HG02588 (cell line): ENCODE results near the gene APPL2.

ENCODE experiments used
- ATAC-seq: cut with Tn5 transposase; IDR thresholded peaks from one replicate; pipeline ENCODE4 v1.9.1; 2021; ENCODE audit warnings: mild to moderate bottlenecking, moderate library complexity; ENCODE audit not compliant: unreplicated experiment

Gene APPL2

DNA sequence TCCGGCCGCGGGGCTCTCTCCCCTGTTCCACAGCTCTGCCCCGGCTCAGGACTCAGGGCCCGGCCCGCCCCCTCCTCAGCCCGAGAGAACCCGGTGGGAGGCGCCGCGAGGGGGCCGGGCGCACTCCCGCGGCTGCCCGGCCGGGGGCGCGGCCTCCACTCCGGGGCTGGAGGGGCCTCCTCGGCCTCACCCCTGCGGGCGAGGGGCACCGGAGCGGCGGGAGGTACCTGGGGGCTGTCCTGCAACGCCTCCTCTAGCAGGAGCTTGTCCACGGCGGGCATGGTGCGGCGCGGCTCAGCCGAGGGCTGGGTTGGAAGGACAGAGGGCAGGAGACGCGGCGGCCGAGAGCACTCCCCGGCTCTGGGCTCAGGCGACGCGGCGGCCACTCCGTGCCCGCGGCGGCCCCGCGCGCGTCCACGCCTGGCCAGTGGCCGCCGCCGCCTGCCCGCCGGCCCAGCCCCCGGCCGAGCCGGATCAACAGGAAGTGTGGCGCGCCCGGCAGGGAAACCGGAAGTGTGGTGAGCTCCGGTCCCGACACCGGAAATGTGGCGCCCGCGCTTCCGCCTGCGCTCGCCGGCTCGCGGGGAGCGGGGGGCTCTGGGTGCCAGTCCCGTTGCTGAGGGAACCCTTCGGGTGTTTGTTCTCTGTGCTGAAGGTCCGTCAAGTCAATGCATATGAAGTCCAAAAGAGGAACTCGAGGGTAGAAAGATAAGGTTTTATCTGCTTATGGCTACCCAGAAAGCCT lies at the start of gene APPL2:
Gene APPL2 (minus strand): TSS at position 443 of the 745 bp plus-strand sequence. CDS start 162 bp downstream, at position 281.
- ATAC-seq = peak; percentile 84

DNA sequence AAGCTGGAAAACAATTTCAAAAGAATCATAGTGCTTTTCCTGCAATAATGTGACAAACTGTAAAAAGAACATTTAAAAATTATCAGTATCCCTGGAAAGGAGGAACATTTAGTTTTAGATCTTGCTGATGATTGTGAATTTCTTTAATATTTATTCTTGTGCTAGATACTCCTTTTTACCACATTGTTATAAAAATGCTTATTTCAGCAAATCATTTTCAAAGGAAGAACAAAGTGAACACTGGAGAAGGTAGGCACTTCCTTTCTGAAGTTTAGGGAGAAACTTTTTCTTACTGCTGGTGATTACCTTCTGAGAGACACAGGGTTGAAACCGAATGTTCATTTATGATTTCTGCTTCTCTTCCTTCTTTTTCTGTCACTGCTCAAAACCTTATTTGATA lies 49.4 kb upstream of the APPL2 start:
- no peak for ATAC-seq

- ATAC-seq = no peak
Observed at GRCh38 chr12:105281694-105282049, 45.7 kb upstream of the APPL2 start.

DNA sequence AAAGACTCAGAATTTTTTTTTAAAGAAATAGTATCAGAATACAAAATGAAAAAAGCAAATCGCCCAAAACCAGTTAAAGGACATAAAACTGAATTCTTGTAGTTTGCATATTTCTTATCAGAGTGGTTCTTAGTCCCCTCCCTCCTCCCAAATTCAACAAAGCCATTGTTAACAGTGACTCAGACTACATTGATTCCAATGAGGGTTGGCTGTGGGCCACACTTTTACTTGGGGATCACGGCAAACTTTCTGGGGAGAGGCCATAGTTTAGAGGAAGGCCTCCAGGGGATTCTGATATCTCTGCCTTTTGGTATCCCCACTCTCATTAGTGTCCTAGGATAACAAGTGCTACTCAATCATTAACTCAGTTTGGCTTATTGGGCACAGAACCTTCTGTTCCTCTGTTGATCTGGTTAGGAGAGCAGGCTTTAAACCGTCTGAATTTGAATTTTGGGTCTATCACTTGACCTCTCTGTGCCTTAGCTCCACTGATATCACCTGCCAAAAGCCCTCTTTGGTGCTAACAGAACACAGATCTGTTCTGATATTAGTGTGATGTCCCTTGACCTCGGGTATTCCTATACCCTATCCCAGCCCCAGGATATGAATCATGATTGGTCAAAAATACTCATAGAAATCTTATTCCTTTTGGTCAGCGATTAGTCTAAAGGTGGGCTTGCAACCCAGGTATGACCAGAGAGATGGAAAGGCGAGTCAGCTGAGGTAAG lies 45.2 kb upstream of the APPL2 start:
- ATAC-seq = no peak

GRCh38 chr12:105279460-105280056 lies 43.6 kb upstream of the APPL2 start:
- ATAC-seq = no peak

GRCh38 chr12:105278043-105278697 lies 42.2 kb upstream of the APPL2 start:
- ATAC-seq = no peak

DNA sequence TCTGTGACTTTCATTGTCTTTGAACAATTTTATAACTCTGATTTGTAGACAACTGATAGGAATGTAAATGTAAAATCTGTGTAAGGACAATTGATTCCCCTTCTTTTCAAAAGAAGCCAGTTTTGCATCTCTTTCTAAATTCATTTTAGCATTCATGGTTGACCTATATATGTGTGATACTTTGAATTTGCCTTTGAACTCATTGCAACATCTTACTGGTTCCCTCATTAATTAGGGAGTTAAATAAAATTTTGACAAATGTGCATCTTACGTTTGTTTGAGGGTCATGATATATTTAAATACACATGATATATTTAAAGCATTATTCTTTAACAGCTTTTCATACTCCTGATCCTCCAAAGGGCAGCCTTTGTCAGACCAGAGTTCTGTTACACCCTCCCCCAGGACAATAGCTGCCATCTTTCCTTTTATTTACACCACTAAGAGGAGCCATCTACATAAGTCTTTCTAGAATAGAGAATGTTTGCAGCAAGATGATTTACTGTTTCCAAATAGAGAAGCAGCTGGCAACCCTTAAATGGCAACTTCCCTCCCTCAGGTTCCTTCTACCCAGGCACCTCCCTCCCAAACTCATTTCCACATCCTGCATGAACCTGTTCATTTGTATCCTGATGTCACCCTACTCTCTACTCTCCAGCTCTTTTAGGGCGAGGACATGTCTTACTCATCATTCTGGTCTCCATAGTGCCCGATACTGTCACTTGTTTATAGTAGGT lies 40.2 kb upstream of the APPL2 start:
- no peak for ATAC-seq

DNA sequence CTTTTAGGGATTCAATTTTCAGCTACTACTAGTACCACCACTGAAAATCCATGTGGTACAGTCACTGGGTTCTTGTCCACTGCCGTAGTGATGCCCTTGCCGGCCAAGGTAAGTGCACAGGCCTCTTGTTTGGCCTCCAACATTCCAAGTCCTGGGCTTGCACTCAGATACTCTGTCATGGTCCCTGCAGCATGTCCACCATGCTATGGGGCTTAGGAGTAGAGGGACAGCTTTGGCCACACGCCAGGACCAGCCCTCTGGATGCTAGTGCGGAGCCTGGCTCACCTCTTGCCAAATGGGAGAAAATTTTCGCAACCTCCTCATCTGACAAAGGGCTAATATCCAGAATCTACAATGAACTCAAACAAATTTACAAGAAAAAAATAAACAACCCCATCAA lies 38.6 kb upstream of the APPL2 start:
- no peak for ATAC-seq

GRCh38 chr12:105273601-105274000 lies 37.6 kb upstream of the APPL2 start:
- no peak for ATAC-seq

- ATAC-seq = no peak
Observed at GRCh38 chr12:105272814-105273416, 36.9 kb upstream of the APPL2 start.

GRCh38 chr12:105272152-105272551 lies 36.2 kb upstream of the APPL2 start:
- no peak for ATAC-seq

GRCh38 chr12:105271364-105271763 lies 35.4 kb upstream of the APPL2 start:
- ATAC-seq = no peak

- no peak for ATAC-seq
Observed at GRCh38 chr12:105270671-105271255, 34.8 kb upstream of the APPL2 start.

DNA sequence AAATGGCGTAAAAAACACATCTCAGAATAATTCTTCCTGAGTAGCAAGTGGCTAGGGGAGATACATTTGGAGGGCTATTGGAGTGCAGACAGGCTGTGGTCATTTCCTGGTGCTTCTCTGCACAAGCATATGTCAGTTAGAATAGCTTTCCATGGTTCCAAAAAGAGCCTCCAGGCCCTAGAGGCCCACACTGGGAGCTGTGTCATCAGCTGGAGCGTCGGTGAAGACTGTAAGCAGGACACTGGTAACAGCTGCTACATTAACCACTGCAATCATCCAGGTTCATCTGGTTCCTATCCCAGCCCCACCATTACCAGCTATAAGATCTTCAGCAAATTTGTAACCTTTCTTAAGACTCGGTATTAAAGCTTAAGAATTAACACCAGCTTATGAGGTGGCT lies 31.7 kb upstream of the APPL2 start:
- ATAC-seq = no peak

GRCh38 chr12:105264771-105265170 lies 28.8 kb upstream of the APPL2 start:
- ATAC-seq = no peak

GRCh38 chr12:105262461-105263184 lies 26.6 kb upstream of the APPL2 start:
- ATAC-seq = no peak

- ATAC-seq = no peak
Observed at GRCh38 chr12:105261010-105261409, 25.0 kb upstream of the APPL2 start.

GRCh38 chr12:105259226-105259625 lies 23.3 kb upstream of the APPL2 start:
- no peak for ATAC-seq

DNA sequence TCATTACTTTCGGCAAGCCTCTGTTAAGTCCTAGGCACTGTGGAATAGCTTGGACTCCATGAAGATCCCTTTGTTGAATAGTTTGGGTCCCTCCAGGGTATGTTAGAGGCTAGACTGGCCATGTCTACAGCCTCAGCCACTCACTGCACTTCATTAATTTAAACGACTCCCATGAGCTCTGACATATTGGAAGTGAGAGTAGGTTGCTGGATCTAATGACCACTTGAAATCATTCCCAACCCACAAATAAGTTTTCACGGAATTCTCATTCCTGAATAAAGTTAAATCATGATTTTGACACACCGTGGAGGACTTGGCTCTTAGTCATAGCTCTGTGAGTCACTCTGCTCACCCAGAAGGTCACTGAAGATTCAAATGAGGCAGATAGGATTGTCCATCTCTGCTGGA lies 21.4 kb upstream of the APPL2 start:
- ATAC-seq = no peak
